ENCODE results near the gene SUPT3H. TPM values are rescaled to one million over a fixed set of nuclear protein-coding genes. Genes with fewer than 3 reads are reported as not detected.

Gene SUPT3H
- total and polyA plus RNA-seq, 7 donors = 1.7 to 4.3 (median 2.8) TPM

GRCh38 chr6:45255434-45255833 is 122.3 kb downstream of the SUPT3H start:
- no peaks in the 10 kb centered on the region for H3K9me3 ChIP-seq
- H3K4me3 ChIP-seq = no peak overlapping the region
- ATAC-seq (no peak), DNase-seq (no peak)
- 97 to 99% (median 99%) methylated on average over 4 of the region's 4 CpGs for WGBS, 3 donors
- intact Hi-C loops (cut with DNase I) = no loop called here
- no peaks in the 10 kb centered on the region for H3K4me1 ChIP-seq
- no peak overlapping the region for H3K27ac ChIP-seq
- TF ChIP-seq CTCF (IDR thresholded peaks at IDR 0.05) = no peak
- H3K27me3 ChIP-seq (ENCODE audit: insufficient read depth in 3 of 3, low read length in 2 of 3) = no peaks in the 10 kb centered on the region
- no peaks in the 10 kb centered on the region for H3K36me3 ChIP-seq (ENCODE audit: insufficient read depth in 1 of 2, low read depth in 1 of 2)

- H3K4me3 ChIP-seq = no peak overlapping the region
Measured at GRCh38 chr6:45254253-45254652, 123.5 kb downstream of the SUPT3H start.

GRCh38 chr6:45253453-45253852 is 124.3 kb downstream of the SUPT3H start:
- Histone ChIP-seq H3K4me1 (no peaks in the 10 kb centered on the region), H3K27me3 (ENCODE audit: insufficient read depth in 3 of 3, low read length in 2 of 3) (no peaks in the 10 kb centered on the region), H3K27ac (no peak overlapping the region), H3K4me3 (no peak overlapping the region), H3K36me3 (ENCODE audit: insufficient read depth in 1 of 2, low read depth in 1 of 2) (no peaks in the 10 kb centered on the region), H3K9me3 (no peaks in the 10 kb centered on the region)
- TF ChIP-seq CTCF (IDR thresholded peaks at IDR 0.05) = no peak
- DNase-seq (no peak), ATAC-seq (peak in 1 of 4 donors; percentile 43)
- intact Hi-C loops (cut with DNase I) = no loop called here
- WGBS, 3 donors = 53 to 84% (median 53%) methylated on average over 6 of the region's 6 CpGs

More at GRCh38 chr6:45254253-45254652, 123.5 kb downstream of the SUPT3H start:
- Histone ChIP-seq H3K4me1 (no peaks in the 10 kb centered on the region), H3K9me3 (no peaks in the 10 kb centered on the region), H3K27me3 (ENCODE audit: insufficient read depth in 3 of 3, low read length in 2 of 3) (no peaks in the 10 kb centered on the region), H3K36me3 (ENCODE audit: insufficient read depth in 1 of 2, low read depth in 1 of 2) (no peaks in the 10 kb centered on the region), H3K27ac (no peak overlapping the region)
- 70 to 79% (median 74%) methylated on average over 1 of the region's 1 CpG for WGBS, 3 donors
- DNase-seq = no peak
- TF ChIP-seq CTCF (IDR thresholded peaks at IDR 0.05) = no peak
- no peak for ATAC-seq
- intact Hi-C loops (cut with DNase I) = no loop called here

DNA sequence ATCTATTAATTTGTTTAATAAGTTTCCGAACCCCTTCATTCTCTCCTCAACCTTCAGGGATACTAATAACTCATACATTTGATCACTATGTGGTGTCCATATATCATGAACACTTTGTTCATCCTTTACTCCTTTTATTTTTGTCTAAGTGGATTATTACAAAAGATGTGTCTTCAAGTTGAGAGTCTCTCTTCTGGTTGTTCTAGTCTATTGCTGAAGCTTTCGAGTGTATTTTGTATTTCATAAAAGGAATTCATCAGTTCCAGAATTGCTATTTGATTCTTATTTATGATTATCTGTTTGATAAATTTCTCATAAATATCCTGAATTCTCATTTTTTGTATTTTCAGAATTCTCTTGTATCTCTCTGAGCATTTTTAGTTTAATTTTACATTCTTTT is 146.1 kb downstream of the SUPT3H start:
- no peaks in the 10 kb centered on the region for H3K27me3 ChIP-seq (ENCODE audit: insufficient read depth in 3 of 3, low read length in 2 of 3)
- peaks cover 9% of the 10 kb centered on the region for H3K9me3 ChIP-seq
- no peak overlapping the region for H3K27ac ChIP-seq
- 99 to 100% (median 100%) methylated on average over 2 of the region's 2 CpGs for WGBS, 3 donors
- H3K36me3 ChIP-seq (ENCODE audit: insufficient read depth in 1 of 2, low read depth in 1 of 2) = no peaks in the 10 kb centered on the region
- ATAC-seq (no peak), DNase-seq (no peak)
- no peak overlapping the region for H3K4me3 ChIP-seq
- no peak for TF ChIP-seq CTCF (IDR thresholded peaks at IDR 0.05)
- H3K4me1 ChIP-seq = no peaks in the 10 kb centered on the region
- intact Hi-C loops (cut with DNase I) = no loop called here

GRCh38 chr6:45229416-45229815 is 148.3 kb downstream of the SUPT3H start:
- TF ChIP-seq CTCF (IDR thresholded peaks at IDR 0.05) = no peak

More at GRCh38 chr6:45229416-45229815, 148.3 kb downstream of the SUPT3H start:
- H3K4me3 ChIP-seq = no peak overlapping the region
- 99 to 100% (median 100%) methylated on average over 1 of the region's 1 CpG for WGBS, 3 donors
- no peaks in the 10 kb centered on the region for H3K27me3 ChIP-seq (ENCODE audit: insufficient read depth in 3 of 3, low read length in 2 of 3)
- H3K27ac ChIP-seq = no peak overlapping the region
- DNase-seq = no peak
- intact Hi-C loops (cut with DNase I) = no loop called here
- H3K36me3 ChIP-seq (ENCODE audit: insufficient read depth in 1 of 2, low read depth in 1 of 2) = no peaks in the 10 kb centered on the region
- no peak for ATAC-seq
- H3K9me3 ChIP-seq = peaks cover 9% of the 10 kb centered on the region
- no peaks in the 10 kb centered on the region for H3K4me1 ChIP-seq

Data from psoas muscle (tissue), 8 donors.